ENCODE data around the gene MUC2.

GRCh38 chr11:1051356-1052132, 23.1 kb upstream of the MUC2 start:
- no peak for TF ChIP-seq POLR2AphosphoS5 (IDR thresholded peaks at IDR 0.05; ENCODE audit: insufficient read depth in 1 of 2, low read depth in 1 of 2)
- TF ChIP-seq POLR2A (IDR thresholded peaks at IDR 0.05) = no peak
- TF ChIP-seq CTCF (IDR thresholded peaks at IDR 0.05) = no peak

Measured in vagina (tissue), 2 donors.